Small intestine (tissue), 7 donors: ENCODE data around the gene KIF18B. TPM values are rescaled to one million over a fixed set of nuclear protein-coding genes. Genes with fewer than 3 reads are reported as not detected.
A peak's percentile ranks its signal among the peaks of the same experiment; 100 is the strongest.

Source experiments
- DNase-seq, 2 donors: peaks; one replicate each; pipeline versions ENCODE4 v3.0.0 to v3.0.0-alpha.2; 2013
- FAIRE-seq: peaks from 2 replicates; lab custom pipeline; 2012; peaks lifted over from hg19 to GRCh38; lab: Jason Lieb, UNC
- H3K27ac ChIP-seq, 3 donors: one replicate each; pipeline ENCODE4 v1.5.1; 2013; ENCODE audit warnings: low read length in 2 of 3, mild to moderate bottlenecking in 2 of 3, control low read depth in 1 of 3, inconsistent platforms in 1 of 3, low read depth in 1 of 3, moderate library complexity in 1 of 3
- H3K27me3 ChIP-seq, 3 donors: one replicate each; pipeline ENCODE4 v1.6.1; 2013; ENCODE audit warnings: low read length in 3 of 3, inconsistent platforms in 1 of 3; ENCODE audit not compliant: control insufficient read depth in 3 of 3, insufficient read depth in 3 of 3
- H3K36me3 ChIP-seq, 3 donors: one replicate each; pipeline ENCODE4 v1.6.1; 2013; ENCODE audit warnings: low read length in 3 of 3, inconsistent platforms in 1 of 3, low read depth in 1 of 3, mild to moderate bottlenecking in 1 of 3, moderate library complexity in 1 of 3; ENCODE audit not compliant: control insufficient read depth in 3 of 3, insufficient read depth in 2 of 3
- H3K4me1 ChIP-seq, 3 donors: one replicate each; pipeline ENCODE4 v1.6.1; 2013; ENCODE audit warnings: low read length in 2 of 3, inconsistent platforms in 1 of 3, low read depth in 1 of 3, mild to moderate bottlenecking in 1 of 3, moderate library complexity in 1 of 3; ENCODE audit not compliant: control insufficient read depth in 3 of 3, insufficient read depth in 2 of 3
- H3K4me3 ChIP-seq, 3 donors: one replicate each; pipeline ENCODE4 v1.5.1; 2013; ENCODE audit warnings: low read length in 3 of 3, control low read depth in 1 of 3, inconsistent platforms in 1 of 3, low read depth in 1 of 3, mild to moderate bottlenecking in 1 of 3, moderate library complexity in 1 of 3
- H3K9me3 ChIP-seq, 2 donors: one replicate each; pipeline ENCODE4 v1.6.1; 2013; ENCODE audit warnings: low read depth in 1 of 2, low read length in 1 of 2; ENCODE audit not compliant: control insufficient read depth in 2 of 2, insufficient read depth in 1 of 2
- WGBS, 3 donors: extraction: QIAGEN DNeasy Blood & Tissue Kit; methylation state at CpG; one replicate each; pipeline ENCODE4 v1.1.7; 2013; 5-methylcytosine and 5-hydroxymethylcytosine counted together
- polyA plus RNA-seq, 4 donors: library from polyadenylated mRNA; stranded (reverse) in 3 of 4; unstranded in 1 of 4; fragments of 200-250 nt in 3 of 4; fragments of 120-200 nt in 1 of 4; gene quantifications; one replicate each; pipeline versions ENCODE4 v1.2.1 to v1.2.3, GENCODE V29; 2013
- donor health status: healthy with polysubstance abuse.
- donor health status: control.
- donor health status: control.
- donor health status: Bipolar disorder and iron deficiency.
- donor health status: healthy.

Gene KIF18B
- polyA plus RNA-seq, 4 donors, result 0.27 to 9.5 (median 3.8) TPM

- H3K9me3 ChIP-seq, result peaks cover 0 to 2% of the 10 kb centered on the region in 2 donors
- no peaks in the 10 kb centered on the region for H3K36me3 ChIP-seq
- peaks cover 2 to 21% (median 3%) of the 10 kb centered on the region in 3 donors for H3K4me1 ChIP-seq
- H3K27me3 ChIP-seq, result peaks cover 6 to 74% (median 35%) of the 10 kb centered on the region in 3 donors
- DNase-seq, result no peak
- WGBS, 3 donors, result 13 to 18% (median 14%) methylated on average over 18 to 21 of the region's 21 CpGs
- H3K4me3 ChIP-seq, result peak overlapping the region in 1 of 3 donors; percentile 26
- H3K27ac ChIP-seq, result no peak overlapping the region
- FAIRE-seq, result no peak
These were observed 18.9 kb upstream of the KIF18B start for GRCh38 chr17:44966348-44967025.

DNA sequence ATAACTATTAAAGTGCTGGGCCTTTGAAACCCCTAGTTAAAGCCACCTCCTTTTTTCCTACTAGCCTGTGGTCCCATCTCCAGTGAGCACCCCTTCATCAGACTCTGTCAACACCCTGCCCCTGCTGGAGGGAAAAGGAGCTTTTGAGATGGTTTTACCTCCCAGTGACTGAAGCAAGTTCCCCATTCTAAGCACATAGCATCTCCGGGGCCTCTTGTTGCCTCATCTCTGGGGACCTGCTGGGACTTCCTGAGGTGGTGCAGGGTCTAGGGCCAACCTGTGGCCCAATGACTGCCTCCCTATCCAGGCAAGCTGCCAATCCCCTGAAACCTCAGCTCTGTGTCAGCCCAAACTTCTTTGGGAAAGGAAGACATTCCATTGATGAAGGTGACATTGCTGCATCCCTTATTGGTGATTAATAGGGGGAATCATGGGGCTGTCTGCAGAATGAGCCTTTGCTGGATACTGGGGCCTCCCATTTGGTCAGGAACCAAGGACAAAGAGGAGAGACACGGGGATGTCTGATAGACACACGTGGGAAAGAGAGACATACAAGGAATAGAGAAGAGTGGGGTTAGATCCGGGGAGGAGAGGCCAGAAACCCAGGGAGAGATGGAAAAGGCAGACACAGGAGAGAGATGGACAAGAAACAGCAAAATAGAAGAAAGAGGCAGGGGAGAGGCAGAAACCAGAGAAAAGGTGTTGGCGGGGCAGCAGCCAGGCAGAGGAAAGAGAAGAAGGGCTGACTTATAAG lies 18.1 kb upstream of the KIF18B start:
- Histone ChIP-seq H3K4me1 (peaks cover 2 to 21% (median 3%) of the 10 kb centered on the region in 3 donors), H3K27me3 (peaks cover 6 to 68% (median 33%) of the 10 kb centered on the region in 3 donors), H3K36me3 (no peaks in the 10 kb centered on the region), H3K4me3 (no peak overlapping the region), H3K27ac (no peak overlapping the region), H3K9me3 (peaks cover 0 to 2% of the 10 kb centered on the region in 2 donors)
- WGBS, 3 donors, result 48 to 59% (median 48%) methylated on average over 5 of the region's 5 CpGs
- DNase-seq, result no peak
- FAIRE-seq, result no peak

DNA sequence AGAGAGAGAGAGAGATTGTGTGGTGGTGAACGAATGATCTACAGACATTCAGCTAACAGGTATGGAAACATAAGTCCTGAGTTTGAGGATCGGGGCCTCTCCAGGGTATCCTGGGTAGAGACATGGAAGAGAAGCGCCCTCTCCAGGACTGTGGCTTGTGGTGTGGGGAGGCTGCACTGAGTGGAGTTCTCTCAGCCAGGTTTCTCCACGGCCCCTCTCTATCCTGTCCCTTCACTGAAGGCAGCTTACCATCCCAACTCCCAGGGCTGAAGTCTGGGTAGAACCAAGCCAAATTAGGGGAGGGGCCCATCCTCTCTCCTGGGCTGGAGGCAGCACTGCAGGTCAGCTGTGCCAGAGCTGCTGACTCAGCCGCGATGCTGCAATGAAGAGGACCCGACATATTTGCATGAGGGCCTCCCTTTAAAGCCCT lies 14.4 kb upstream of the KIF18B start:
- H3K4me3 ChIP-seq, result no peak overlapping the region
- H3K27ac ChIP-seq, result no peak overlapping the region
- 61 to 73% (median 70%) methylated on average over 7 of the region's 7 CpGs for WGBS, 3 donors
- FAIRE-seq (no peak), DNase-seq (no peak)
- peaks cover 0 to 60% (median 18%) of the 10 kb centered on the region in 3 donors for H3K27me3 ChIP-seq
- peaks cover 0 to 4% (median 1%) of the 10 kb centered on the region in 3 donors for H3K4me1 ChIP-seq
- H3K36me3 ChIP-seq, result no peaks in the 10 kb centered on the region
- peaks cover 0 to 2% of the 10 kb centered on the region in 2 donors for H3K9me3 ChIP-seq

- FAIRE-seq, result no peak
- Histone ChIP-seq H3K27ac (no peak overlapping the region), H3K4me1 (peaks cover 0 to 4% (median 4%) of the 10 kb centered on the region in 3 donors), H3K9me3 (no peaks in the 10 kb centered on the region), H3K4me3 (no peak overlapping the region), H3K27me3 (peaks cover 0 to 47% (median 9%) of the 10 kb centered on the region in 3 donors), H3K36me3 (no peaks in the 10 kb centered on the region)
- DNase-seq, result peak in 1 of 2 donors; percentile 40
- WGBS, 3 donors, result 53 to 65% (median 56%) methylated on average over 2 of the region's 2 CpGs
These were observed 13.1 kb upstream of the KIF18B start for GRCh38 chr17:44960691-44961090.

DNA sequence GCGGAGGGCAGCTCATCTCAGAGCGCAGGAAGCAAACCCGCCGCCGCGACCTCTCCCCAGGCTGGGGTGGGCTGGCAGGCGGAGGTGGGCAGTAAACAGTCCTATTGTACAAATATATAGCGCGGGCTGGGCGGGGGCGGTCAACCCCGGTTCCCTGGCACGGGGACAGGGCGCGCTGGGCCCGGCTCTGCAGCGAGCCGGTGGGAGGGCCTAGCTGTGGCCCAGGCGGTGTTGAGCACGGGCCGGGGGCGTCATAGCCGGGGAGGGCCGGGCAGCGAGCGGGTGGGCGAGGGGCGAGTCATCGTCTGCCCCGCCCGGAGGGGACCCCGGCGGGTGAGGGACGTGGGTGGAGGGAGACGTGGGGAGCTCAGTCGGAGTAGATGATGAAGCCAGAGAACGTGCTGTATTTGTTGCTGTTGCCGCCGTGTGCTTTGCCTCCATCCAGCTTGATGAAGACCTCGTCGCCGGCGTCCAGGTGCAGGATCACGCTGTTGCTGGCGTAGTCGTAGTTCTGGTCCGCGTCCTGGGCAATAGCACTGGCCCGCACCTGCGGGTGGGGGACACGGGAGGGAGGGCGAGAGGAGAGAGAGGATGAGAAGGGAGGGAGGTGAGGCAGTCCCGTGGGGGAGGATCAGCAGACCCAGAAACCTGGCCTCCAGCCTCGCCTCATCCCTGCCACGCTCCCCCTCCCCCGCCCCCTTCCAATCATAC lies 12.4 kb upstream of the KIF18B start:
- no peak for DNase-seq
- Histone ChIP-seq H3K36me3 (no peaks in the 10 kb centered on the region), H3K27me3 (peaks cover 0 to 41% (median 4%) of the 10 kb centered on the region in 3 donors), H3K4me1 (peaks cover 0 to 4% (median 4%) of the 10 kb centered on the region in 3 donors), H3K9me3 (no peaks in the 10 kb centered on the region), H3K4me3 (no peak overlapping the region), H3K27ac (no peak overlapping the region)
- 13 to 23% (median 19%) methylated on average over 40 to 56 of the region's 56 CpGs for WGBS, 3 donors
- FAIRE-seq, result no peak

DNA sequence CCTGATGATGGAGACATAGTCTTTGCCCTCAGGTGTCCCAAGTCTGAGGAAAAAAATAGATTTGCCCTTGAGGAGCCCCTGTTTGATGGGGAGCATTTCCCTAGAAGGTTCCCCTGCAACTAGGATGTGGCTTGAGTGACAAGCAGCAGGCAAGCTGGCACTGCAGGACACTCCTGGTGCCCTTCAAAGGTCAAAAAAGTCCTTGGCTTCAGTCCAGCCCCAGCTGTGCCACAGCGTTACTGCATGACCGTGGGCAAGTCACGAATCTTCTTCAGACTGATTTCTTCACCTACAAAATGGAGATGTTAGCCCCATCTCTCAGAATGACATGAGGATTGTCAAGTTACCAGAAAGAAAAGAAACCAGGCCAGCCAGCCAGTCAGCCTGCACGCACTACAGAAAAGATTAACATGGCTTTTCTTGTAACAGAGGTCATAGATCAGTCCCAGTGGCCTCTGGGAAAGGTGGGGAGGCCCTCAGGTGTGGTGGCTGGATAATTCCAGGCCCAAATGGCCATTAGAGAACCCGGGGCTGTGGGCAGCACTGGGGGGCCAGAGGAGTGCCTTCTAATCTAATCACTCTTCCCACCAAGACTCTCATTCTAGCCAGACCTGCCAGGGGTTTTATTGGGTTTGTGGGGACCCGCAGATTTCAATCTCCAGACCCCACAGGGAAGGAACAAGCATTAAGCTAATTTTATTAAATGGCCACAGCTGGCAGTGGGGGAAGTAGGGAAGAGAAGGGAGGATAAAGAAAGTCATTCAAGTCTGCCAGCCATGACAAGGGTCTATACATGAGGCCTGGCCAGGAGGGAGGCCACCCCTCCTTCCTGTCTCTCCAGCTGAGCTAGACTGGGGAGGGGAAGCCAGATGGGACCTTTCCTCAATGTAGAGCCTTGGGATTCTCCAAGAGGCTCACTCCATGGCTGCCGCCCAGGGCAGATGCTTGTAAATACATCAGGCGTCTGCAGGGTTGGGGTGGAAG lies 9.7 kb upstream of the KIF18B start:
- 43 to 67% (median 52%) methylated on average over 8 of the region's 8 CpGs for WGBS, 3 donors
- H3K9me3 ChIP-seq, result no peaks in the 10 kb centered on the region
- peaks cover 0 to 4% (median 4%) of the 10 kb centered on the region in 3 donors for H3K4me1 ChIP-seq
- H3K27me3 ChIP-seq, result peaks cover 0 to 30% (median 2%) of the 10 kb centered on the region in 3 donors
- DNase-seq, result peak in 1 of 2 donors; percentile 15
- no peak overlapping the region for H3K4me3 ChIP-seq
- FAIRE-seq, result no peak
- H3K36me3 ChIP-seq, result no peaks in the 10 kb centered on the region
- no peak overlapping the region for H3K27ac ChIP-seq

- Histone ChIP-seq H3K27ac (no peak overlapping the region), H3K36me3 (no peaks in the 10 kb centered on the region), H3K4me1 (peaks cover 0 to 4% (median 4%) of the 10 kb centered on the region in 3 donors), H3K27me3 (peaks cover 0 to 26% (median 2%) of the 10 kb centered on the region in 3 donors), H3K4me3 (no peak overlapping the region), H3K9me3 (no peaks in the 10 kb centered on the region)
- 73 to 75% (median 75%) methylated on average over 8 of the region's 8 CpGs for WGBS, 3 donors
- FAIRE-seq (no peak), DNase-seq (no peak)
These were observed 8.3 kb upstream of the KIF18B start for GRCh38 chr17:44955674-44956425.
